Raji (cell line): Measurements from ENCODE around the gene PLEKHG3.

ENCODE experiments used
- POLR2A ChIP-seq: IDR thresholded peaks from 2 replicates; pipeline ENCODE4 v1.6.1; 2011; ENCODE audit warnings: low read depth, low read length, control low read depth; ENCODE audit not compliant: insufficient read depth

PLEKHG3 gene

GRCh38 chr14:64683264-64683663 is 21.0 kb upstream of the PLEKHG3 start:
- no peak for TF ChIP-seq POLR2A

- no peak for TF ChIP-seq POLR2A
Measured at GRCh38 chr14:64684091-64684490, 20.1 kb upstream of the PLEKHG3 start.

DNA sequence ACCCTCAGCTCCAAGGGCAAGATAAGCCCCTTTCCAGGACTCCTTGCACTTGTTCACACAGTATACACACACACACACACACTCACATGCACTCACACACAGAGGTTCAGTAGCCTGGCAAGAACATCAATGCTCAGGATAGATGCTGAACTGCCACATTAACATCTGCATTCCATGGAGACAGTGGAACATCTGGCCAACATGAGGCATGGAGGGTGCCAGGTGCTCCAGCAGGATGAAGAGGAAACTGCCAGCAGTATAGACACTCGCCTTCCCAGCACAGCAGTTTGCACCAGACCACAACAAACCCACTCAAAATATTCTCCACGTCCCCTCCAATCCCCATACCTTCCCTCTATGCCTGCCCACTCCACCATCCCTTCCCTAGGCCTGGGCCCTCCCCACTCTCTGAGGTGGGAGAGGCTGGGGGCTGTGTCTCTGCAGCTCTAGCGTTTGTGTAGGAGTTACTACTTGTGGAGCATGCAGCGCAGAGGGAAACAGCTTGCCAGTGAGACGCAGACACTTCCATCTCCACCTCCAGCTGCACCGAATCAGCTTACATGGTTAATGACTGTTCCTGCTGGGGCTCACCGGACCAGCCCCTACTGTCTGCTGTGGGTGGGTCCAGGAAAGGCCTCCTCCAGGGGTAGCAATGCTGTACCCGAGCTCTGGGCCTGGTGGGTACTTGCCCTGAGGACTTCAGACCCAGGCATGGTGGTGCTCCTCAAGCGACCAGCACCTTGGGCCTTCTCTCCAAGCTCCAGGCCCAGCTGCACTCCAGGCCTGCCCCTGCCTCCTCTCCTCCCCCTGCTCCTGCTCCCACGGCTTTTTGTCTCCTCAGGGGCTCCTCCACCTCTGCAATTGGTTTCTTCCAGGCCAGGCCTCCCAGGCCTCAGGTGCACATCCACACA is 18.6 kb upstream of the PLEKHG3 start:
- TF ChIP-seq POLR2A: no peak

GRCh38 chr14:64686282-64686615 is 18.0 kb upstream of the PLEKHG3 start:
- TF ChIP-seq POLR2A: no peak

- no peak for TF ChIP-seq POLR2A
Measured at GRCh38 chr14:64688031-64688430, 16.2 kb upstream of the PLEKHG3 start.

DNA sequence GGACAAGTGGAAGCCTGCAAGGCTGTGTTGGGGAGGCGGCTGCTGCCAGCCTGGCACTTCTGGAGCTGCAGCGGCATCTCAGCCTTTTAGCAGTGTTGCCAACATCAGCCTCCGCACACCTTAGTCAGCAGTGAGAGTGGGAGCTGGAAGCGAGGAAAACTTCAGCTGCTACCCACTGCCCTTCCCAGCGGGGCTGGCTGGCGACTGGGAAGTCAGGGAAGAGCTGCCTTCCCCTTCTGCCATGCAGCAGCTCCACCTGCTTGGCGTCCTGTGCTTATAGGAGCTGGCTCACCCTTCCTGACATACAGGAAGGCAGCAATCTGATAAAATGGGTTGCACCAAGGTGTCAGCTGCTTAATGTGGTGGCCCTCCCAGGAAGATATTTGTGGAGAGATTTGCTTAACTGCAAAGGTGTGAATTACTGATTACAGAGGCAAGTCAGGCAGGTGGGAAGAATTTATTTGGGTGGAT is 15.4 kb upstream of the PLEKHG3 start:
- TF ChIP-seq POLR2A: no peak

GRCh38 chr14:64689289-64689688 is 14.9 kb upstream of the PLEKHG3 start:
- TF ChIP-seq POLR2A: no peak

GRCh38 chr14:64691376-64691775 is 12.8 kb upstream of the PLEKHG3 start:
- TF ChIP-seq POLR2A: no peak

GRCh38 chr14:64692189-64692985 is 11.8 kb upstream of the PLEKHG3 start:
- TF ChIP-seq POLR2A: no peak

GRCh38 chr14:64692986-64693809 is 11.0 kb upstream of the PLEKHG3 start:
- no peak for TF ChIP-seq POLR2A

- TF ChIP-seq POLR2A: no peak
Measured at GRCh38 chr14:64693810-64694165, 10.4 kb upstream of the PLEKHG3 start.

- no peak for TF ChIP-seq POLR2A
Measured at GRCh38 chr14:64695071-64695470, 9.2 kb upstream of the PLEKHG3 start.

DNA sequence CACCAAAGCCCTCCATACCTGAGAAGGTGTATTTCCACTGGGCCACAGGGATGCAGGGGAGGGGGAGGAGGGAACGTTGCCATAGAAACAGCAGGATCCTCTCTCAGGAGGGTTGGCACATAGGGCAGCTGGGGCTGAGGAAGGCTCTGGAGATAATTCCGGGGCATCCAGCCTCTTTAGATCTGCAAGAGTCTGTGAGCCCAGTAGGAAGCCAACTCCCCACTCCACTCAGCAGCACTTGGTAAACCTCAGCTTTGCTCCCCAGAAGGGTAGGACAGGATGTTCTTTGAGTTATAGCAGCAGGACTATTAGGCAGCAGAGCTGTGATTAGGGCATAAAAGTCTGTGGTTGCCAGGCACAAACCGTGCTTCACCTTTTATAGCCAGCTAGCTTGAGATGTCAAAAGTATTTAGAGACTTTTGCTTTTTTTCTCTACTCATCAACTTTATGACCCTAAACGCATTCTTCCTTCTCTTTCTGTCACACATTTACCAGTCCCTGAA is 7.8 kb upstream of the PLEKHG3 start:
- no peak for TF ChIP-seq POLR2A

DNA sequence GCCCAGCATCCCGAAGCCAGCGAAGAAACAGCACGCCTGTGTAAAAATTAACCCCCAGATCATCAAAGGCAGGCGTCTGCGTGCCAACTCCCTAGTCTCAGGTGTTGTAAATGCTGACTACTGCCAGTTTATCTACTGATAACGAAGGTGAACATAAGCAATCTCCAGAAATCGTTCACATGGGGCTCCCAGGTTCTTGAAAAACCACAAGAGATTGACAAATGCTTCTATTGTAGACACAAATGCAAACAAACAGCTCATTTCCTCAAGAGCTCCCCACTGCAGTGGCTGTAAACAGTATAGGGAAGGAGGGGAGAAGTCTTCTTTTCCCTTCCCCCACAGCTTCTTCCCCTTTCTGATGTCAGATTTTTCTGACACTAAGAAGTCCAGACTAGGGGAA is 5.3 kb upstream of the PLEKHG3 start:
- no peak for TF ChIP-seq POLR2A

DNA sequence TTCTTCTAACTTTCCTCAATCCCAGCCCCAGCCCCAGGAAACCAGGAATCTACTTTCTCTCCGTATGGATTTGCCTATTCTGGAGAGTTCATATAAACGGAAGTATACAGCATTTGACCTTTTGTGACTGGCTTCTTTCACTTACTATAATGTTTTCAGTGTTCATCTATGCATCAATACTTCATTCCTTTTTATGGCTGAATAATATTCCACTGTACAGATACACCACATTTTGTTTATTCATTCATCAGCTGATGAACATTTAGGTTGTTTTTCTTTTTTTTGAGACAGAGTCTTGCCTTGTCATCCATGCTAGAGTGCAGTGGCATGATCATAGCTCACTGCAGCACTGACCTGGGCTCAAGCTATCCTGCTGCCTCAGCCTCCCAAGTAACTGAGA is 3.9 kb upstream of the PLEKHG3 start:
- no peak for TF ChIP-seq POLR2A

DNA sequence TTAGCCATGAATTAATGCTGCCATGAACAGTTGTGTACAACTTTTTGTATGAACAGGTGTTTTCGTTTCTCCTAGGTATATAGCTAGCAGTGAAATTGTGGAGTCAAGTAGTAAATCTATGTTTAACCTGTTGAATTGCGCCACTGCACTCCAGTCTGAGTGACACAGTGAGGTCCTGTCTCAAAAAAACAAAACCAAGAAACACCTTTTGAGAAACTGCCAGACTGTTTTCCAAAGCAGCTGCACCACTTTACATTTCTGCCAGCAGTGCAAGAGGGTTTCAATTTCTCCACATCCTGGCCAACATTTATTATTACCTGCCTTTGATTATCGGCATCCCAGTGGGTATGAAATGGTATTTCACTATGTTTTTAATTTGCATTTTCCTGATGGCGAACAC is 3.3 kb upstream of the PLEKHG3 start:
- TF ChIP-seq POLR2A: no peak

DNA sequence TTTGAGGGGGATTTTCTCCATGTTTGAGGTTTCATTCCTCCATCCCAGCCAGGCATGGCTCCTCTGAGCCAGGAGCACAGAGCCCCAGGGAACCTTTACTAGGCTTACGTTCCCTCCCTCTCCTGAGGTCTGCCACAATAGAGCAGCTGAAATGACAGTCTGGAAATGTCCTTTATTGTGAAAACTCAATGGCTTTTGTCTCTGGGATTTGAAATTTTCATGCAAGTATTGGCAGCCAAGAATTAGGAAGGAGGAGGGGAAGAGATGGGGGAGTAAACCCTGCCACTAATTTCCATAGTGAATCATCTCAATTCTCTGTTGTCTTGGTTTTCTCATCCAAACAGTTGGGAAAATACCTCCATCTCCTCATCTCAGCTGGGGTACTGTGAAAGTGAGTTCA is 2.6 kb upstream of the PLEKHG3 start:
- no peak for TF ChIP-seq POLR2A
